Fibroblast of the aortic adventitia (primary cell): ENCODE results near the gene ATG3. TPM values are rescaled to one million over a fixed set of nuclear protein-coding genes. Genes with fewer than 3 reads are reported as not detected.

Experiments used
- DNase-seq: peaks from one replicate; pipeline ENCODE4 v3.0.0-alpha.2; 2010; ENCODE audit warnings: low read depth
- H3K4me3 ChIP-seq: 2 replicates; pipeline ENCODE4 v1.5.1; 2011; ENCODE audit warnings: low read depth, mild to moderate bottlenecking, control low read depth, low read length, moderate library complexity
- total RNA-seq: library from RNA; depleted of rRNA; stranded (reverse); fragments of >200 nt; gene quantifications from 2 replicates; pipeline ENCODE4 v1.2.3, GENCODE V29; 2012; ENCODE audit warnings: low replicate concordance
- TF ChIP-seq, protein P1 (sequence below): IDR thresholded peaks from 2 replicates; pipeline ENCODE4 v1.5.1; 2011; ENCODE audit warnings: mild to moderate bottlenecking, low read length, control low read depth, inconsistent platforms; ENCODE audit not compliant: insufficient read depth

ATG3 gene
- total RNA-seq, 1 donor: 90.4 TPM

DNA sequence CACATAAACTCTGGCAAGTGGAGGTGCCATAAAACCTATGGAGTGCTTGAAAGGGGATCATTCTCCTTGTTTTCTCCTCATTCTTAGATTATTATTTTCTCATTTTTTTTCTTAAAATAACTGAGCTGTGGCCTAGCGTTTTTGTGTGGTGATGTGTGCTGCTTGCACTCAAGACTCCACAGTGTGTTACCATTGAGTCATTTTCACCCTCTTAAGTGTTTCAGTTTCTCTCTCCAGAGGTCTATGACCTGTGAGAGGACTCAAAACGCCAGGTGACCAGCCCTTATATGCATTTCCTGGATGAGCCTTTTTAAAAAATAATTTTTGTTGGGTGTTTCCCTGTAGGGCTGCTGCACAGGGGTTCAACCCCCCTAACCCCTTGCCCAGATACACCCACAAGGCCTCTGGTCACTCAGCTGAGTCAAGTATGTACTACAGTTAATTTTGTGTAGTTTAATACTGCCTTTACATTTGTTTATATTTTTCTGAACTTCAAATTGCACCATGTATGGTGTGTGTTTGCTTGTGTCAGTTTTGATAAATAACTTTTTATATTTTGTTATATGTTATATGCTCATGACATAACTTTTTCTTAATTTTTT lies 47.1 kb downstream of the ATG3 start:
- peak; percentile 24 for DNase-seq
- TF ChIP-seq, protein P1, sequence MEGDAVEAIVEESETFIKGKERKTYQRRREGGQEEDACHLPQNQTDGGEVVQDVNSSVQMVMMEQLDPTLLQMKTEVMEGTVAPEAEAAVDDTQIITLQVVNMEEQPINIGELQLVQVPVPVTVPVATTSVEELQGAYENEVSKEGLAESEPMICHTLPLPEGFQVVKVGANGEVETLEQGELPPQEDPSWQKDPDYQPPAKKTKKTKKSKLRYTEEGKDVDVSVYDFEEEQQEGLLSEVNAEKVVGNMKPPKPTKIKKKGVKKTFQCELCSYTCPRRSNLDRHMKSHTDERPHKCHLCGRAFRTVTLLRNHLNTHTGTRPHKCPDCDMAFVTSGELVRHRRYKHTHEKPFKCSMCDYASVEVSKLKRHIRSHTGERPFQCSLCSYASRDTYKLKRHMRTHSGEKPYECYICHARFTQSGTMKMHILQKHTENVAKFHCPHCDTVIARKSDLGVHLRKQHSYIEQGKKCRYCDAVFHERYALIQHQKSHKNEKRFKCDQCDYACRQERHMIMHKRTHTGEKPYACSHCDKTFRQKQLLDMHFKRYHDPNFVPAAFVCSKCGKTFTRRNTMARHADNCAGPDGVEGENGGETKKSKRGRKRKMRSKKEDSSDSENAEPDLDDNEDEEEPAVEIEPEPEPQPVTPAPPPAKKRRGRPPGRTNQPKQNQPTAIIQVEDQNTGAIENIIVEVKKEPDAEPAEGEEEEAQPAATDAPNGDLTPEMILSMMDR: no peak
- no peak overlapping the region for H3K4me3 ChIP-seq

DNA sequence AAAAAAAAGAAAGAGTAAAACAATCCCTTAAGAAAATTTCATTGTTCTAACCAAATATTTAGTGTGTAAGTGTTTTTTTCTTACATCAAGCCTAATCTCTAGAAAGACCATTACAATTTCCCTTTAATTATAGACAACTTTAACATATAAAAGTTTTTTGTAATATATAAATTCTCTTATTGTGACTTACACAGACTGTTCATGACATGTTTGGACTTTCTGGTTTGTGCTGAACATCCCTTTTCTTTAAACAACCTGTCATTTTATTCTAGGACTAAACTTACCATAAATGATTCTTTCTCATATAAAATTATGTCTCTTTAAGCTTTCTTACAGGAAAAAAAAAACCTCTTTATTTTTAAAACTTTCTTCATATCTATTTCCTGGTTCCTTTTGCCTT lies 49.4 kb downstream of the ATG3 start:
- DNase-seq: no peak
- TF ChIP-seq, protein P1: no peak
- H3K4me3 ChIP-seq: no peak overlapping the region

DNA sequence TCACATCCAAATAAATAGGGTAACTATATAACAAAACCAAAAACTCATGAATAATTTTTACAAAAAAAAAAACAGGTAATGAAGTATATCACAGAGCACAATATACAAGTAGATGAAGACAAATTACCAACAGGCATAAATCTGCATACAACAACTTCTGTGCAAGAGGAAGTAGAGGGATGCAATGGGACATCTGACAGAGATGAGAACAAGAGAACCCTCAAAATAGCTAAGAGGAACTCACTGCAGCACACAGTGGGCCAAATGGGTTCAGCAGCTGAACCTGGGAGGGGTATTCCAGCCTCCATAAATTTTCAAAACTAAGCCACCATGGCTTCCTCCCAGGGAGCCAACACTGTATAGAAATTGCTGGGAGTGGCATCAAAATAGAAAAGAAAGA lies 52.9 kb downstream of the ATG3 start:
- no peak overlapping the region for H3K4me3 ChIP-seq
- TF ChIP-seq, protein P1: no peak
- DNase-seq: no peak

DNA sequence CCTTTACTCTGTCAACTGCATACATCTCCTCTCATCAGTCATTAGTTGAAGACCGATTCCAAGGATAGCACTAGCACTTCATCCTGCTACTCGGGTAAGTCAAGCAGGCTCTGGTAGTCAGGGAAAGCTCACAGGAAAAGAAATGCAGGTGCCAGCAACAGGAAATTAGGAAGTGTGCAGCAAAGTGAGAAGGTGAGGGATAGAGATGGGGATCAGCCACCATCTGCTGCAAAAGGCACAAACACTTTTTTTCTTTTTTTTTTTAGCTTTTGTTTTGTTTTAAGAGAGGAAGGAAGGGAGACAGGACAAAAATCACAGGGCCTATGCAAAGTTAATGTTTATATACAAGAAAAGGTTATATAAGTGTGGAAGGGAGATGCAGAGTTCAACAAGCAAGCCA lies 53.5 kb downstream of the ATG3 start:
- no peak overlapping the region for H3K4me3 ChIP-seq
- no peak for DNase-seq
- TF ChIP-seq, protein P1: no peak

DNA sequence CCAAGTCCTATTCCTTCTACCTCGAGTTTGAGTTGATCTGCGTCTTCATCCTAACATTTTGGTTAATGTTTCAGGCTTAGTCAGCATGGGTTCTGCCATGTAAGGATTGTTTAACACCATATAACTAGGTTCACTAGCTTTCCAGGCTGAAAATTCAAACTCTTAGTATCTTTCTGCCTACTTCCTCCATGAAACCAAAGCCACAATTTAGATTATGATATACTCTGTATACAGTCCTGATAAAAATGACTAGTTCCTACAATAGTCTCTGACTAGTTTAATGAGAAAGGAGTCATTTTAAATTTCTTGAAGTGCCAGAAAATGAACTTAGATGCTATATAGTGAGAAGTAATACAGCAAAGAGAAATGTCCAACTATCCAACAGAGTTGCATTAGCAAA lies 55.9 kb downstream of the ATG3 start:
- TF ChIP-seq, protein P1: no peak
- no peak overlapping the region for H3K4me3 ChIP-seq
- no peak for DNase-seq

DNA sequence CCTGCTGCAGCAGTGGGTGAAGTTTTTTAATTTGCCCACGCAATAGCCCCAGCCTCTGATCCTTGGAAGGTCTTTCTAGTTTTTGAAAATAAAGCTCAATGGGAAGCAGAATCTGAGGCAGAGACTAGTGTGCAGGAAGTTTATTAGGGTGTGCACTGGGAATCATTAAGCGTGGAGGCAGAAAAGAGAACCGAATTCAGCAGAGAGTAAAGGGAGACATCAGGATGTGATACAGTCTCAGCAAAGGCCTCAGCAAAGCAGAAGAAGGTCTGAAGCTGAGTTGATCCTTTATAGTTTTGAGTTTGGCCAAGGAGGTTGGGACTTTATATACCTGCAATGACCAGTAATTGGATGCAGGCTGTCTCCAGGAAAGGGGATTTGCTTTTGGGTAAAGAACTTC lies 57.6 kb downstream of the ATG3 start:
- DNase-seq: no peak
- TF ChIP-seq, protein P1: no peak
- no peak overlapping the region for H3K4me3 ChIP-seq
